C4-2B (cell line): Measurements from ENCODE around the gene TMEM225B.

ENCODE experiments used
- H3K27ac ChIP-seq: fragments of 450-650 bp; 2 replicates; pipeline ENCODE4 v1.5.1; 2017
- ZFX ChIP-seq: fragments of 450-650 bp; IDR thresholded peaks from 2 replicates; pipeline ENCODE4 v1.6.1; 2017
- TF ChIP-seq, protein P1 (sequence below): fragments of 450-650 bp; conservative IDR thresholded peaks from 2 replicates; pipeline ENCODE4 v1.5.1; 2017; ENCODE audit warnings: mild to moderate bottlenecking

Gene TMEM225B

DNA sequence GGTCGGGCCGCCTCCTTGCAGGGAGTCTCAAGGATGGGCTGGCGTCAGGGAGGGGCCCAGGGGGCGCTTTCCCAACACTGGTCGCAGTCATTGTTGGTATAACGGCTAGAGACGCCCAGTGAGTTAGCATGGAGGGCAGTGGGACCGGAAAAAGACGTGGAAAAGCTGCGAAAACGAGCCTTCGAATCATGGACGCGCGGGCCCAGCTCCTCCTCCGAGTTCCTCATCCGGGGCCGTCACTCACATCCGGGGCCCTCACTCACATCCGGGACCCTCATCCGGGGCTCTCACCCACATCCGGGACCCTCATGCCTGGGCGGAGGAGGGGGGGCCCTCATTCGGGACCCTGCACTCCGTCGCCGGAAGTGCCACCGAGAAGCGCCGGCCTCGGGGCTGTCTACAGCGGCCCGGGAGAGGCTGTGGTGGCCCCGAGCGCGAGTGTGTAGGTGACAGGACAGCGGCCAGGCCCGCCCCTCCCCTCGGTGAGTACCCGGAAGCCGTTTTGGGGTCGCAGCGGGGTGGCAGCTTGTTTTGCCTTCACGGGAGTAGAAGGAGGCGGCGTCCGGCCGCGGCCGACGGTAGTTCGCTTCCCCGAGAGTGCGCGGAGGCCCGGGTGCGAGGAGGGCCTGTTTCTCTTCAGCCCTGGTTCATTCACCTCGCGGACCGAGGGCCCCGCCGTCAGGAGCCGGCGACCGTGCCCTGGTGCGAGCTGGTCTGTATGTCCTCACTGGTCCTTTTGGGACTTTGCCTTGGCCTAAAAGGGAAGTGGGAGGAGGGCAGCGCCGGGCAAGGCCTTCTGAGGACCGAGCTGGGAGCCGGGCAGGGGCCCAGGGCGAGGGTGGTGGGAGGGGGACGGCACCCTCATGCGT lies 39.5 kb upstream of the TMEM225B start, which contains the start of gene ZNF655:
Gene ZNF655 (plus strand): TSS at position 337 of the 869 bp plus-strand sequence. CDS start 1,918 bp downstream, outside the sequence.
- H3K27ac ChIP-seq = no peak within 1 kb of the TSS
- no peak for TF ChIP-seq ZFX
- TF ChIP-seq, protein P1, sequence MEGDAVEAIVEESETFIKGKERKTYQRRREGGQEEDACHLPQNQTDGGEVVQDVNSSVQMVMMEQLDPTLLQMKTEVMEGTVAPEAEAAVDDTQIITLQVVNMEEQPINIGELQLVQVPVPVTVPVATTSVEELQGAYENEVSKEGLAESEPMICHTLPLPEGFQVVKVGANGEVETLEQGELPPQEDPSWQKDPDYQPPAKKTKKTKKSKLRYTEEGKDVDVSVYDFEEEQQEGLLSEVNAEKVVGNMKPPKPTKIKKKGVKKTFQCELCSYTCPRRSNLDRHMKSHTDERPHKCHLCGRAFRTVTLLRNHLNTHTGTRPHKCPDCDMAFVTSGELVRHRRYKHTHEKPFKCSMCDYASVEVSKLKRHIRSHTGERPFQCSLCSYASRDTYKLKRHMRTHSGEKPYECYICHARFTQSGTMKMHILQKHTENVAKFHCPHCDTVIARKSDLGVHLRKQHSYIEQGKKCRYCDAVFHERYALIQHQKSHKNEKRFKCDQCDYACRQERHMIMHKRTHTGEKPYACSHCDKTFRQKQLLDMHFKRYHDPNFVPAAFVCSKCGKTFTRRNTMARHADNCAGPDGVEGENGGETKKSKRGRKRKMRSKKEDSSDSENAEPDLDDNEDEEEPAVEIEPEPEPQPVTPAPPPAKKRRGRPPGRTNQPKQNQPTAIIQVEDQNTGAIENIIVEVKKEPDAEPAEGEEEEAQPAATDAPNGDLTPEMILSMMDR = no peak

GRCh38 chr7:99559175-99559915 lies 38.7 kb upstream of the TMEM225B start:
- TF ChIP-seq, protein P1 = no peak
- TF ChIP-seq ZFX = no peak
- H3K27ac ChIP-seq = no peak overlapping the region

GRCh38 chr7:99560834-99561736 lies 37.0 kb upstream of the TMEM225B start:
- H3K27ac ChIP-seq = no peak overlapping the region
- TF ChIP-seq, protein P1 = no peak
- no peak for TF ChIP-seq ZFX

- no peak for TF ChIP-seq ZFX
- TF ChIP-seq, protein P1 = no peak
- no peak overlapping the region for H3K27ac ChIP-seq
Observed at GRCh38 chr7:99561737-99562051, 36.4 kb upstream of the TMEM225B start.

- no peak for TF ChIP-seq ZFX
- TF ChIP-seq, protein P1 = no peak
- no peak overlapping the region for H3K27ac ChIP-seq
Observed at GRCh38 chr7:99562114-99562784, 35.8 kb upstream of the TMEM225B start.

- no peak for TF ChIP-seq ZFX
- TF ChIP-seq, protein P1 = no peak
Observed at GRCh38 chr7:99562832-99563231, 35.2 kb upstream of the TMEM225B start.

More at GRCh38 chr7:99562832-99563231, 35.2 kb upstream of the TMEM225B start:
- no peak overlapping the region for H3K27ac ChIP-seq
